NCI-H1105 treated with DMSO at 0.1 percent for 48 hours (cell line): ENCODE results near the gene ARHGDIA.

Source experiments
- DNase-seq: peaks from one replicate; lab custom pipeline; 2025; lab: John Stamatoyannopoulos, UW

Gene ARHGDIA

GRCh38 chr17:81905993-81906392, 34.9 kb upstream of the ARHGDIA start:
- DNase-seq, result no peak

- no peak for DNase-seq
These were observed 34.3 kb upstream of the ARHGDIA start for GRCh38 chr17:81905424-81905875.

GRCh38 chr17:81904600-81905423, 33.7 kb upstream of the ARHGDIA start:
- DNase-seq, result no peak

GRCh38 chr17:81903896-81904599, 32.9 kb upstream of the ARHGDIA start:
- no peak for DNase-seq

GRCh38 chr17:81903415-81903831, 32.3 kb upstream of the ARHGDIA start:
- no peak for DNase-seq

GRCh38 chr17:81902653-81903414, 31.7 kb upstream of the ARHGDIA start:
- DNase-seq, result no peak

- peak; percentile 38 for DNase-seq
These were observed 31.0 kb upstream of the ARHGDIA start, which contains the start of gene NPB for GRCh38 chr17:81902023-81902652. TSS of gene NPB (plus strand) at chr17:81902238. CDS start at chr17:81902278, 40 bp downstream.

GRCh38 chr17:81901167-81902022, 30.3 kb upstream of the ARHGDIA start:
- no peak for DNase-seq

GRCh38 chr17:81900181-81900820, 29.2 kb upstream of the ARHGDIA start:
- DNase-seq, result no peak

GRCh38 chr17:81899514-81900166, 28.5 kb upstream of the ARHGDIA start:
- no peak for DNase-seq

GRCh38 chr17:81898885-81899284, 27.7 kb upstream of the ARHGDIA start:
- no peak for DNase-seq

- no peak for DNase-seq
These were observed 27.1 kb upstream of the ARHGDIA start for GRCh38 chr17:81898029-81898866.

- DNase-seq, result no peak
These were observed 24.3 kb upstream of the ARHGDIA start for GRCh38 chr17:81895400-81895799.

GRCh38 chr17:81891303-81891552, 20.1 kb upstream of the ARHGDIA start:
- no peak for DNase-seq

- no peak for DNase-seq
These were observed 19.5 kb upstream of the ARHGDIA start for GRCh38 chr17:81890447-81891302.

- no peak for DNase-seq
These were observed 18.5 kb upstream of the ARHGDIA start for GRCh38 chr17:81889602-81890001.

GRCh38 chr17:81888988-81889595, 18.0 kb upstream of the ARHGDIA start:
- DNase-seq, result no peak
